A673 (cell line): Measurements from ENCODE around the gene LSM2.

Experiments used
- CTCF ChIP-seq: fragments of 300-800, 200-600 bp; sonication (generic); conservative IDR thresholded peaks from 2 replicates; pipeline ENCODE4 v1.5.1; 2017; ENCODE audit warnings: low read depth, mild to moderate bottlenecking, antibody characterized with exemption, low read length, moderate library complexity, mixed read lengths
- EZH2 ChIP-seq: fragments of 200-600 bp; sonication (generic); IDR thresholded peaks from 2 replicates; pipeline ENCODE4 v1.6.1; 2017; ENCODE audit warnings: borderline replicate concordance, low read depth, mild to moderate bottlenecking, mixed read lengths, antibody characterized with exemption, low read length; ENCODE audit not compliant: poor library complexity, severe bottlenecking

- TF ChIP-seq CTCF (peak; percentile 77), EZH2 (no peak)
These were observed 15.3 kb downstream of the LSM2 start for GRCh38 chr6:31791324-31792089.
